Myocyte (in vitro differentiated cells): ENCODE measurements around the gene ST3GAL3. TPM values are rescaled to one million over a fixed set of nuclear protein-coding genes. Genes with fewer than 3 reads are reported as not detected.

ENCODE experiments used
- DNase-seq: peaks from one replicate; pipeline ENCODE4 v3.0.0-alpha.2; 2012; ENCODE audit warnings: low read depth
- total RNA-seq: library from RNA; depleted of rRNA; stranded (reverse); fragments of >200 nt; gene quantifications from 2 replicates; pipeline ENCODE4 v1.2.3, GENCODE V29; 2014

Gene ST3GAL3
- total RNA-seq, 1 donor from 2014 or later = 33.7 TPM

GRCh38 chr1:43936431-43937151, 229.3 kb downstream of the ST3GAL3 start:
- DNase-seq = peak; percentile 6

GRCh38 chr1:43937179-43937865, 230.0 kb downstream of the ST3GAL3 start:
- no peak for DNase-seq

- no peak for DNase-seq
Observed at GRCh38 chr1:43938383-43938782, 231.0 kb downstream of the ST3GAL3 start.

- no peak for DNase-seq
Observed at GRCh38 chr1:43938892-43939587, 231.7 kb downstream of the ST3GAL3 start.

- DNase-seq = no peak
Observed at GRCh38 chr1:43942411-43942810, 235.1 kb downstream of the ST3GAL3 start.

GRCh38 chr1:43944860-43945259, 237.5 kb downstream of the ST3GAL3 start:
- no peak for DNase-seq

- DNase-seq = peak; percentile 33
Observed at GRCh38 chr1:43945674-43946235, 238.4 kb downstream of the ST3GAL3 start.

- peak; percentile 95 for DNase-seq
Observed at GRCh38 chr1:43946236-43947060, 239.1 kb downstream of the ST3GAL3 start, which contains the start of gene IPO13. Gene IPO13 (plus strand): TSS chr1:43946950. CDS start chr1:43947601, 651 bp downstream.

- peak; percentile 66 for DNase-seq
Observed at GRCh38 chr1:43947061-43947873, 239.9 kb downstream of the ST3GAL3 start.

GRCh38 chr1:43947874-43948437, 240.6 kb downstream of the ST3GAL3 start:
- DNase-seq = no peak

GRCh38 chr1:43949678-43950077, 242.3 kb downstream of the ST3GAL3 start:
- DNase-seq = no peak

- no peak for DNase-seq
Observed at GRCh38 chr1:43951021-43951985, 244.0 kb downstream of the ST3GAL3 start.

- DNase-seq = no peak
Observed at GRCh38 chr1:43952731-43953346, 245.5 kb downstream of the ST3GAL3 start.

- DNase-seq = no peak
Observed at GRCh38 chr1:43953361-43953760, 246.0 kb downstream of the ST3GAL3 start.

- DNase-seq = no peak
Observed at GRCh38 chr1:43954036-43954435, 246.7 kb downstream of the ST3GAL3 start.

- no peak for DNase-seq
Observed at GRCh38 chr1:43956234-43956633, 248.9 kb downstream of the ST3GAL3 start.

GRCh38 chr1:43957407-43958040, 250.2 kb downstream of the ST3GAL3 start:
- no peak for DNase-seq
